LNCAP (cell line): ENCODE data around the gene TMEM178A.

Experiments
- CTCF ChIP-seq: fragments of 450-650 bp; IDR thresholded peaks from 2 replicates; pipeline ENCODE4 v1.5.1; 2017; ENCODE audit warnings: mild to moderate bottlenecking

Gene TMEM178A

GRCh38 chr2:39648580-39648979 lies 17.1 kb upstream of the TMEM178A start:
- no peak for TF ChIP-seq CTCF

GRCh38 chr2:39649511-39649910 lies 16.2 kb upstream of the TMEM178A start:
- no peak for TF ChIP-seq CTCF

- TF ChIP-seq CTCF: no peak
These were observed 15.2 kb upstream of the TMEM178A start for GRCh38 chr2:39650468-39650867.

GRCh38 chr2:39657287-39657937 lies 8.3 kb upstream of the TMEM178A start:
- TF ChIP-seq CTCF: no peak

- TF ChIP-seq CTCF: no peak
These were observed 7.3 kb upstream of the TMEM178A start for GRCh38 chr2:39658371-39658770.

- TF ChIP-seq CTCF: no peak
These were observed 5.7 kb upstream of the TMEM178A start for GRCh38 chr2:39659765-39660611.

GRCh38 chr2:39660612-39661236 lies 5.0 kb upstream of the TMEM178A start:
- no peak for TF ChIP-seq CTCF
